Measurements from ENCODE around the gene NRXN3.

Gene NRXN3

GRCh38 chr14:78248501-78249090 lies 78.4 kb downstream of the NRXN3 start:
- TF ChIP-seq, protein P1, sequence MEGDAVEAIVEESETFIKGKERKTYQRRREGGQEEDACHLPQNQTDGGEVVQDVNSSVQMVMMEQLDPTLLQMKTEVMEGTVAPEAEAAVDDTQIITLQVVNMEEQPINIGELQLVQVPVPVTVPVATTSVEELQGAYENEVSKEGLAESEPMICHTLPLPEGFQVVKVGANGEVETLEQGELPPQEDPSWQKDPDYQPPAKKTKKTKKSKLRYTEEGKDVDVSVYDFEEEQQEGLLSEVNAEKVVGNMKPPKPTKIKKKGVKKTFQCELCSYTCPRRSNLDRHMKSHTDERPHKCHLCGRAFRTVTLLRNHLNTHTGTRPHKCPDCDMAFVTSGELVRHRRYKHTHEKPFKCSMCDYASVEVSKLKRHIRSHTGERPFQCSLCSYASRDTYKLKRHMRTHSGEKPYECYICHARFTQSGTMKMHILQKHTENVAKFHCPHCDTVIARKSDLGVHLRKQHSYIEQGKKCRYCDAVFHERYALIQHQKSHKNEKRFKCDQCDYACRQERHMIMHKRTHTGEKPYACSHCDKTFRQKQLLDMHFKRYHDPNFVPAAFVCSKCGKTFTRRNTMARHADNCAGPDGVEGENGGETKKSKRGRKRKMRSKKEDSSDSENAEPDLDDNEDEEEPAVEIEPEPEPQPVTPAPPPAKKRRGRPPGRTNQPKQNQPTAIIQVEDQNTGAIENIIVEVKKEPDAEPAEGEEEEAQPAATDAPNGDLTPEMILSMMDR (IDR thresholded peaks at IDR 0.05; ENCODE audit: insufficient read depth, low read length, poor library complexity, severe bottlenecking): no peak
- TF ChIP-seq EZH2phosphoT487 (conservative IDR thresholded peaks at IDR 0.05; ENCODE audit: low read length): no peak
- Histone ChIP-seq H3K36me3 (ENCODE audit: low read length) (no peaks in the 10 kb centered on the region), H3K27ac (ENCODE audit: low read depth, low read length) (no peak overlapping the region), H3F3A (ENCODE audit: insufficient read depth) (no peaks in the 10 kb centered on the region), H3K9me2 (replicated peaks; ENCODE audit: insufficient read depth, low read length) (no peaks in the 10 kb centered on the region), H3K27me3 (ENCODE audit: low read length) (no peaks in the 10 kb centered on the region), H3K4me3 (ENCODE audit: insufficient read depth, low read length, poor library complexity, severe bottlenecking) (no peak overlapping the region), H4K20me1 (ENCODE audit: low read depth, low read length) (no peaks in the 10 kb centered on the region), H3K9me3 (ENCODE audit: insufficient read depth, low read length) (no peaks in the 10 kb centered on the region), H3K4me2 (ENCODE audit: low read depth, low read length, poor library complexity, severe bottlenecking) (no peak overlapping the region), H3K79me2 (ENCODE audit: insufficient read depth, low read length) (no peaks in the 10 kb centered on the region), H3K9ac (ENCODE audit: low read length) (no peak overlapping the region), H2AFZ (ENCODE audit: low read depth, low read length, severe bottlenecking) (no peak overlapping the region)

DNA sequence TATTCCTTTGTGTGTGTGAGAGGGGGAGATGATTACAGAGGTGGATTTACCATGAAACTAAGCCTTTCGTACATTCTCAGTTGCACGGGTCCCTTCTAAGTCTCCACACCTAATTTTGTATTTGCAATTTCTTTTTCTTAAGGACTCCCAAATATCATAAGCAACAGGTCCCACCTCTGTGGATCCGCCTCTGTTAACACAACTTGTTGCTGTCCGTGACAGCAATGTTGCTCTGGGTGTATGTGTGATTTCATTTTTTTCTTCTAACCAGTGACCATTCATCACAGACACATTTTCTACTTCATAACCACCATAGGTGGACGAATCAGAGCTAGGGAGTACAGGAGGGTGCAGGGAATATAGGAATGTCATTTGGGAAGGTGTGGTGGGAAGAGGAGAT lies 81.1 kb downstream of the NRXN3 start:
- H2AFZ ChIP-seq (ENCODE audit: low read depth, low read length, severe bottlenecking): no peak overlapping the region
- no peak for TF ChIP-seq EZH2phosphoT487 (conservative IDR thresholded peaks at IDR 0.05; ENCODE audit: low read length)
- TF ChIP-seq, protein P1 (IDR thresholded peaks at IDR 0.05; ENCODE audit: insufficient read depth, low read length, poor library complexity, severe bottlenecking): no peak
- no peaks in the 10 kb centered on the region for H3F3A ChIP-seq (ENCODE audit: insufficient read depth)
- no peak overlapping the region for H3K4me3 ChIP-seq (ENCODE audit: insufficient read depth, low read length, poor library complexity, severe bottlenecking)
- H3K9me2 ChIP-seq (replicated peaks; ENCODE audit: insufficient read depth, low read length): no peaks in the 10 kb centered on the region
- H3K27me3 ChIP-seq (ENCODE audit: low read length): no peaks in the 10 kb centered on the region
- H3K9me3 ChIP-seq (ENCODE audit: insufficient read depth, low read length): no peaks in the 10 kb centered on the region
- H3K4me2 ChIP-seq (ENCODE audit: low read depth, low read length, poor library complexity, severe bottlenecking): no peak overlapping the region
- H3K36me3 ChIP-seq (ENCODE audit: low read length): no peaks in the 10 kb centered on the region
- H3K27ac ChIP-seq (ENCODE audit: low read depth, low read length): no peak overlapping the region
- H4K20me1 ChIP-seq (ENCODE audit: low read depth, low read length): no peaks in the 10 kb centered on the region
- no peaks in the 10 kb centered on the region for H3K79me2 ChIP-seq (ENCODE audit: insufficient read depth, low read length)
- H3K9ac ChIP-seq (ENCODE audit: low read length): no peak overlapping the region

DNA sequence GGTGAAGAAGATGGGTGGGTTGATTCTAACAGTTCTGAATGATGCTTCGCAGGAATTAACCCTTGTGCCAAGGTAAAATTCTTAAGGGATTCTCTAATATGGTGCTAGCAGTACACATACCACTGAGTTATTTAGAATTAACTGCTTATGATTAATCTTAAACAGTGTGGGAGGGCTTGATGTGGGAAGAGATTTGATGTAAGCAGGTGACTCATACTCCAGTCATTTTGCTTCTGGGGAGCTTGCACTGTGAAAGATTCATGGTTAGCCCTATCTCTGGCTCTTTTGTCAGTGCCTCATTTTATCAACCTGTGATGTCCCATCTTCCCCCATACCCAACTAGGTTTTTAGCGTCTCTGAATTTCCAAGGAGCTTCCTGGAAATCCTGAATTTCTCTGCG lies 83.8 kb downstream of the NRXN3 start:
- Histone ChIP-seq H3K27ac (ENCODE audit: low read depth, low read length) (no peak overlapping the region), H3K27me3 (ENCODE audit: low read length) (no peaks in the 10 kb centered on the region), H3K4me3 (ENCODE audit: insufficient read depth, low read length, poor library complexity, severe bottlenecking) (no peak overlapping the region), H4K20me1 (ENCODE audit: low read depth, low read length) (no peaks in the 10 kb centered on the region), H3F3A (ENCODE audit: insufficient read depth) (no peaks in the 10 kb centered on the region), H3K36me3 (ENCODE audit: low read length) (no peaks in the 10 kb centered on the region), H2AFZ (ENCODE audit: low read depth, low read length, severe bottlenecking) (no peak overlapping the region), H3K9me2 (replicated peaks; ENCODE audit: insufficient read depth, low read length) (no peaks in the 10 kb centered on the region), H3K79me2 (ENCODE audit: insufficient read depth, low read length) (no peaks in the 10 kb centered on the region), H3K4me2 (ENCODE audit: low read depth, low read length, poor library complexity, severe bottlenecking) (no peak overlapping the region), H3K9me3 (ENCODE audit: insufficient read depth, low read length) (no peaks in the 10 kb centered on the region), H3K9ac (ENCODE audit: low read length) (no peak overlapping the region)
- TF ChIP-seq, protein P1 (IDR thresholded peaks at IDR 0.05; ENCODE audit: insufficient read depth, low read length, poor library complexity, severe bottlenecking): no peak
- no peak for TF ChIP-seq EZH2phosphoT487 (conservative IDR thresholded peaks at IDR 0.05; ENCODE audit: low read length)
